ENCODE data around the gene NEDD9.

NEDD9 gene

DNA sequence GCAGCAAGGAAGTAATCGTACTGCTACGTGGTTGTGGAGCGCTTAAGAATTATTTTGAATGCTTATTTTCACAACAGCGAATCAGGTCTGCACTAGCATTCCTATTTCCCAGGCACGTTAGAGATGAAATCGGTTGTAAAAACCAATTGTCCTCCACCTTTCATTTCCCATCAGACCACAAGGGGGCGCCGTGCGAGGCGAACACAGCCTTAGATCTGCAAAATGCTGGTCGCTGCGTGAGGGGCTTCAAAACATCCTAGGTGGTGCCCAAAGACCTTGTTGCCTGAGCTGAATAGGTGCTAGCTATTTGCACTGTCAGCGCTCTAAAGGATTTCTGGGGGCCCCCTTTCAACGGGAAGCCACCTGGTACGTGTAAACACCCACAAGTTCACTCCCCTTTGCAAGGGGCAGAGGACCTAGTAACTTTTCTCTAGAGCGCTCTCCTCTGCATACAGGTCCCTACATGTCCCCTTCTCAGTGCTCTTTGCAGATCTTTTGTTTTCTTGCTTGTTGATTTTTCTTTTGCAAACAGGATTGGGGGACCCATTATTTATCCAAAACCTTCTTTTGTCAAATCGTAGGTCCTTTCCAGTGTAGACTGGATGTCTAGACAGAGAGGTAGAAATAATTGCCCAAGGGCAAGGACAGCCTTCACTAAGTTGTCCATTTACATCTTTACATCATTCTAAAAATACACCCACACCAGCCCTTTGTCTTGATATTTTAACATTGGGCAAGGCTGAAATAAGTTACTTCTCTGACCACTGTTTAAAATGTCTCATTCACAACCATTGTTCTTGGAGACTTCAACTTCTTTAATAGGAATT is 59.8 kb downstream of the NEDD9 start:
- H3K36me3 Mint-ChIP-seq, result no peaks in the 10 kb centered on the region
- no peaks in the 10 kb centered on the region for H3K9me3 Mint-ChIP-seq
- no peak overlapping the region for H3K27ac Mint-ChIP-seq
- no peaks in the 10 kb centered on the region for H3K27me3 Mint-ChIP-seq
- H3K4me3 Mint-ChIP-seq, result no peak overlapping the region
- peaks cover 14% of the 10 kb centered on the region for H3K4me1 Mint-ChIP-seq

DNA sequence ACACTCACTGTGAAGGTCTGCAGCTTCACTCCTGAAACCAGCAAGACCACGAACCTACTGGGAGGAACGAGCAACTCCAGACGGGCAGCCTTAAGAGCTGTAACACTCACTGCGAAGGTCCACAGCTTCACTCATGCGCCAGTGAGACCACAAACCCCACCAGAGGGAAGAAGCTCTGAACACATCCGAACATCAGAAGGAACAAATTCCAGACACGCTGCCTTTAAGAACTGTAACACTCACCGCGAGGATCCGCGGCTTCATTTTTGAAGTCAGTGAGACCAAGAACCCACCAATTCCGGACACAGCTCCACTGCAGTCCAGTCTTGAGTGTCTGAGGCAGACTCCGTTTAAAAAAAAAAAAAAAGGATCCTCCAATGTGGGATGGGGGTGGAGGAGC is 60.5 kb downstream of the NEDD9 start:
- Mint-ChIP-seq H3K4me1 (peaks cover 14% of the 10 kb centered on the region), H3K4me3 (no peak overlapping the region), H3K9me3 (no peaks in the 10 kb centered on the region), H3K27ac (no peak overlapping the region), H3K36me3 (no peaks in the 10 kb centered on the region), H3K27me3 (no peaks in the 10 kb centered on the region)

DNA sequence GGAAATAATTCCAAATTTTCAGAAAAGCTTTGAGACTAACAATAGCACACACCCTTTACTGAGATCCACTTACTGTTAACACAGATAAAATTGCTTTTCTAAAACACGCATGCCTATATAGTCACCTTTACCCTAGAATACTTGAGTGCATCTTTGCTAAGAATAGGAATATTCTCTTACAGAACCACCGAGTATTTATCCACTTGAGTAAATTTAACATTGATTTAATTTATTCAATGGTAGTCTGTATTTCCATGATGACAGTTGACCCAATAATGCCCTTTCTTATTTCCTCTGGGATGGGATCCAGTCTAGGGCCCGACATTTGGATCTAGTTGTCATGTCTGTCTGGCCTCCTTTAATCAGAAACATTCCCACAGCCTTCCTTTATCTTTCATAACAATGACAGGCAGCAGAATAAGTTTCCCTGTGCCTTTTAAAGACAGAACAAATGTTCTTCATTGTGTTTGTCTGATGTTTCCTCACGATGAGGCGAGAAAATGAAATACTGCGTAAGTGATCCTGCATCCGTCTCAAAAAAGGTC is 64.3 kb downstream of the NEDD9 start:
- no peak overlapping the region for H3K27ac Mint-ChIP-seq
- H3K36me3 Mint-ChIP-seq, result no peaks in the 10 kb centered on the region
- H3K27me3 Mint-ChIP-seq, result no peaks in the 10 kb centered on the region
- peaks cover 18% of the 10 kb centered on the region for H3K4me1 Mint-ChIP-seq
- no peak overlapping the region for H3K4me3 Mint-ChIP-seq
- no peaks in the 10 kb centered on the region for H3K9me3 Mint-ChIP-seq

DNA sequence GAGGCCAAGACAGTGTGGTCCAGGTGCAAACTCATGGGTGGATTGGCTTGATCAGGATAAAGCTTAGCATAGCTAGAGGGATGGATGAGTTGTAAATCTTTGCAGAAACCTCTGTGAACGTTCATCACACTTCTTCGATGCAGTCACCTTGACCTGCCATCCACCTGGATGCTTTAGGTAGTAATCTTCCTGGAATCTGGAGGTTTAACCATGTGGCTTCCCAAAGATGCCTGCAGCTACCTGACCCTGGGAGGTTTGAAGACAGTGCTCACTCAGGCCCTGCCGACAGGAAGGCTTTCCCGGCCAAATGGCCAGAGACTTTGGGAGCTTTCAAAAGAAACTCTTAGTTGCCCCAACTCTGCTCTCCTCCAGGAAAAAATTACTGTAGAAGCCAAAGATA is 65.5 kb downstream of the NEDD9 start:
- H3K27ac Mint-ChIP-seq, result no peak overlapping the region
- H3K27me3 Mint-ChIP-seq, result no peaks in the 10 kb centered on the region
- H3K9me3 Mint-ChIP-seq, result no peaks in the 10 kb centered on the region
- H3K4me1 Mint-ChIP-seq, result peaks cover 7% of the 10 kb centered on the region
- H3K4me3 Mint-ChIP-seq, result no peak overlapping the region
- no peaks in the 10 kb centered on the region for H3K36me3 Mint-ChIP-seq

DNA sequence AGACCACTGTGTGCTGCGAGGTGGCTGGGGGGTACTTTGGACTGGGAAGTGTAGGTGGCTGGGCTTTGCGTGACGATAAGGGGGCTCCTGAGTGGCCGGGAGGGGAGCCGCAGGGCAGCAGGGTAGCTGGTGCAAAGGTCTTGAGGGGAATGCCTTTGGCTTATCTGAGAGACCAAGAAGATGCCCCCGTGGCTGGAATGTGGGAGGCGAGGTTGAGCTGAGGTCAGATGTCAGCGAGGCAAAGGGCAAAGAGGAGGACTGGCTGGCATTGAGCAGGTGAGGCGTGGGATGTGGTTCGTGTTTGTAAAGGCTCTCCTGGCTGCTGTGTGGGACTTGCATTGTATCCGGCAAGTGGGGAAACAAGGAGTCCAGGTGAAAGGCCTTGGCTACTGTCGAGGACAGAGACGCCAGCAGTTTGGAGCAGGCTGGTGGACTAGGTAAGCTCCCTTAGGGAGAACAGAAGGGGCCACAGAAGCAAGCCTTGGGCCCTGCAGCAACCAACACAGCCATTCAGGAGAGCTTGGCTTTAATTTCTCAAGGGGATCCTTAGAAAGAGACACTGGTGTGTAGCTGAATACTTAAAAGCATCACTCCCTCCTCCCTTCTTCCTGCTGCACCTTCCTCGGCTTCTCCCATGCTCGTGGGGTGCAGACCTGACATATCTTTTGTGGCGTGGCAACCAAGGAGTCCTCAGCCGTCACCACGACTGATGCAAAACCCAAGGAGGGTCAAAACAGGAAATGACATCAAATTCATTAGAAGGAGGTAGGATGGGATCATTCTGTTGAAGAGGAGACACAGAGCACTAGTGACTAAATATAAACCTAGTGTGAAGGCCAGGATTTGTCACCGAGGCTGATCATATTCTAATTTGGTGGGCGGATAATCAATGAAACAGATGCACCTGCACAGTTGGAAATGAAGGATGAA is 67.5 kb downstream of the NEDD9 start:
- Mint-ChIP-seq H3K27ac (no peak overlapping the region), H3K9me3 (no peaks in the 10 kb centered on the region), H3K4me1 (peaks cover 4% of the 10 kb centered on the region), H3K36me3 (no peaks in the 10 kb centered on the region), H3K27me3 (no peaks in the 10 kb centered on the region), H3K4me3 (no peak overlapping the region)

DNA sequence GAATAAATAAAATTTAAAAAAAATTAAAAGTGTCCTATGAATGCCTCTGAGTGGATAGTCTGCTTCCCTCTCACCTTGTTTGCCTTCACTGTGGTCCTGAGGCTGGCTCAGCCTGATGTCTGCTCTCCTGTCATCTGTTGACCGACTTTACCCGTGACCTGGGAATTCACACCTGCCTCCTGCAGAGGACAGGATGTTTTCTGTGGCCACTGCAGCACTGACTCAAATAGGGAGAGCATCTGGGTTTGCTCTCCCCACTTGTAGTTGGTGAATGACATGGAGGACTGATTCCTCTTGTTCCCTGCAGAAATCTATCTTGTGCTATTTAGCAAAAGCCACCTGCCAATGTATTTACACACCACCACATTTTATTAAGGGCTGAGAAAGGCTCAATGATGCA is 68.5 kb downstream of the NEDD9 start:
- H3K27me3 Mint-ChIP-seq, result no peaks in the 10 kb centered on the region
- no peaks in the 10 kb centered on the region for H3K9me3 Mint-ChIP-seq
- no peak overlapping the region for H3K27ac Mint-ChIP-seq
- H3K36me3 Mint-ChIP-seq, result no peaks in the 10 kb centered on the region
- peaks cover 4% of the 10 kb centered on the region for H3K4me1 Mint-ChIP-seq
- no peak overlapping the region for H3K4me3 Mint-ChIP-seq

DNA sequence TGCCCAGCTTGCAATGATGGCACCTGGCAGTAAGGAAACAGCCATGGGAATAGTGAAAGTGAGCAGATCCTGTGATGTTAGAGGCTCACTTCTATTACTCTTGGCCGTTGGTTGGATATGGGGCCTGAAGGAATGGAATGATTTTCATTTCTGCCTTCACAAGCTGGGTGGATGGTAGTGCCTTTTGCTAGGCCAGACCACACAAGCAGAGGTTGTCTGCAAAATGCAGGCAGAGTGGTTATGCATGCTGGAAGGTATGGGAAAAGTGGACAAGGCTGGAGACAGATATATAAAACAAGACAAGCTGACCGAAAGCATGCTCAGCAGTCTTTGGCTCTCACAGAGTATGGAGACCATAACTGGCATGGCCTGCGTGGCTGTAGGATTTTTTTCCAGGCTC is 70.2 kb downstream of the NEDD9 start:
- no peak overlapping the region for H3K4me3 Mint-ChIP-seq
- no peaks in the 10 kb centered on the region for H3K36me3 Mint-ChIP-seq
- H3K4me1 Mint-ChIP-seq, result peaks cover 4% of the 10 kb centered on the region
- H3K9me3 Mint-ChIP-seq, result no peaks in the 10 kb centered on the region
- no peaks in the 10 kb centered on the region for H3K27me3 Mint-ChIP-seq
- no peak overlapping the region for H3K27ac Mint-ChIP-seq

DNA sequence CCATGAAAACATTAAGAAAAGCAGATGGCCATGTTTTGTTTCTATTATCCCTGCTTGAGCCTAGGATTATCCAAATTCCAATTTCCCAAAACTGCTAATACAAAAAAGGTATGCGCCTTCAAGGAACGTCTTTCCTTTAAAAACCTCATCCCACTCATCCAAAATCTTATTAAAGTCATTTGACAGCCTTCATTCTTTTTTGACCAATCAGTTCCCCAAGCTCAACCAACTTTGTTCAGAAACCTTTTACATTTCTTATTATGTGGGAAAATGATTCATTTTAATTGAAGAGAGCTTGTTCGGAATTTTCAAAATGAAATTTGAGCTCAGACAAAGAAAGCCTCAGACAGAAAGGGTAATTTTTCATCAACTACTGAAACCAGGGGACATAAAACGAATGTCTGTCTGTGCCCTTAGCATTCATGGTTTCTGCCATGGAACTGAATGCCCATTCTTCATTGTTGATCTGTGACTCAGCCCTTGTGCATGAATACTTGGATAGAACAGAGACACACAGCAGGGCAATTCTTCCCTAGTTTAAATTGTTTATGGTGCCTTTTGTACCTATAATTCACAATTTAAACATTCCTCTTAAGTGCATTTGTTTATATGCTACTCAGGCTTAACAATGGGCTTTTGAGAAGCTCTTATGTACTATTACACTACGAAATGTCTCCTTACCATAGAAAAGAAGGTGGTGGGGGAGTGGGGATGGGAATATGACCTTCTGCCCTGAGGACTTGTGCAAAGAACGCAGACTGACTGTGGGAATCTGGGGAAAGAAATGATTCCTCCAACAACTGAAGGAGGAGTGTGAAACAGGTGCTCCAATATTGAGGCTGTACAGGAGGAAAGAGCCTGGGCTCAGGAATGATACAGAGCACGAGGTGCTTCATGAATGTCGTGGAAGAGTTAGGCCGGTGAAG is 71.2 kb downstream of the NEDD9 start:
- Mint-ChIP-seq H3K27me3 (no peaks in the 10 kb centered on the region), H3K4me1 (peaks cover 4% of the 10 kb centered on the region), H3K36me3 (no peaks in the 10 kb centered on the region), H3K4me3 (no peak overlapping the region), H3K9me3 (no peaks in the 10 kb centered on the region), H3K27ac (no peak overlapping the region)

DNA sequence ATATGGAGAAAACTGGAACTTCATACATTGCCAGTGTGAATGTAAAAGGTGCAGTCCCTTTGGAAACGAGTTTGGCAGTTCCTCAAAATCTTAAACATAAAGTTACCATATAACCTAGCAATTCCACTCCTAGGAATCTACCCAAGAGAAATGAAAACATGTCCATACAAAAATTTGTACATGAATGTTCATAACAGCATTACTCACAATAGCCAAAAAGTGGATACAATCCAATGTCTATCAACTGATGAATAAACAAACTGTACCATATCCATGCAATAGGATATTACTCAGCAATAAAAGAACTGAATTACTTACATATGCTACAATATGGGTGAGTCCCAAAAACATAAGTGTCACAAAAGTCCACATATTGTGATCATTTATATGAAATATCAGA is 72.3 kb downstream of the NEDD9 start:
- Mint-ChIP-seq H3K27ac (no peak overlapping the region), H3K36me3 (no peaks in the 10 kb centered on the region), H3K4me3 (no peak overlapping the region), H3K4me1 (peaks cover 4% of the 10 kb centered on the region), H3K27me3 (no peaks in the 10 kb centered on the region), H3K9me3 (no peaks in the 10 kb centered on the region)

DNA sequence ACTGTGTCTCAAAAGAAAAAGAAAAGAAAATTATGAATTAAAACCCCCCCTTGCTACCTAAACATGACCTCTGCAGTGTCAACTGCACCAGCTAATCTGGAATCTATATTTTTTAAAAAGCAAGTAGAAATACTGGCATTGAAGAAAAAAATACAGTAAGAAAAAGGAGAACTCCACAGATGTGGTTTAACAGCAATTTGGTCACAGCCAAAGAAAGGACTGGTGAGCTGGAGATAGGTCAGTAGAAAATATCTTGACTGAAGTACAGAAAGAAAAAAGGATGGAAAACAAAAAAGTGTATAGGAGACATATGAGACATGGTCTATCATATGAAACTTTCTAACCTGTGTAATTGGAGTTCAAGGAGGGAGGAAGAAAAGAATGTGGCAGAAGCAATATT is 76.9 kb downstream of the NEDD9 start:
- H3K36me3 Mint-ChIP-seq, result no peaks in the 10 kb centered on the region
- no peak overlapping the region for H3K4me3 Mint-ChIP-seq
- H3K27me3 Mint-ChIP-seq, result peaks cover 5% of the 10 kb centered on the region
- no peak overlapping the region for H3K27ac Mint-ChIP-seq
- H3K9me3 Mint-ChIP-seq, result no peaks in the 10 kb centered on the region
- peaks cover 8% of the 10 kb centered on the region for H3K4me1 Mint-ChIP-seq

DNA sequence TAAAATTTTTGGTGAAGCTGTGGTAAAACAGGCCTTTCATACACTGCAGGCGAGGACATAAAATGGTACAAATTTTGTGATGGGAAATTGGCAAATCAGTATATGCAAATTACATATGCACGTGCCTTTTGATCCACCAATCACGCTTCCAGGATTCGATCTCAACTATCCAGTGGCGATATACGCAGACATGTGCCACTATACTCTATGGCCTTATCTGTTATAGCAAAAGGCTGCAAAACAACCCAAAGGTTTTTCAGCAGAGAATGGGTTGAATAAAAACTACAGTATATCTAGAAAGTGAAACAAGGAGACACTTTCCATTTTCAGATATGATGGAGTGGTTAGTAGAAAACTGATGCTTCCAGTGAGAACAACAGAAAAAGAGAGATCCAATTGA is 79.0 kb downstream of the NEDD9 start:
- H3K36me3 Mint-ChIP-seq, result peaks cover 5% of the 10 kb centered on the region
- H3K27me3 Mint-ChIP-seq, result peaks cover 5% of the 10 kb centered on the region
- H3K4me1 Mint-ChIP-seq, result peaks cover 8% of the 10 kb centered on the region
- peak overlapping the region; percentile 75 for H3K4me3 Mint-ChIP-seq
- no peaks in the 10 kb centered on the region for H3K9me3 Mint-ChIP-seq
- no peak overlapping the region for H3K27ac Mint-ChIP-seq

DNA sequence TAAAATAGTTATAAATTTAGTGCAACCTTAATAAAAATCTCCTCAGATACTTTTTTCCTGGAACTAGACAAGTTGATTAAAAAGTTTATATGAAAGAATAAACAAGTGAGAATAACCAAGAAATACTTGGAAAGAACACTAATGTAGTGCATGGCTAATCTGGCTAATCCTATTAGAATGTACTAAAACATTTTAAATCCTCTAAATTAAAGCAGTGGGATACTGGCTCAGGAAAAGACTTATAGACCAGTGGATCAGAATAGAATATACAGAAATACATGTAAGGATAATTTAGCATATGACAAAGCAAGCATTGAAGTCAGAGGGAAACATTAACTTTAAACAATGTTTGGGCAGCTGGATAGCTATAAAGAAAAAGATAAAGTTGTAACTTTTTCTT is 79.9 kb downstream of the NEDD9 start:
- peaks cover 5% of the 10 kb centered on the region for H3K27me3 Mint-ChIP-seq
- no peaks in the 10 kb centered on the region for H3K9me3 Mint-ChIP-seq
- no peak overlapping the region for H3K4me3 Mint-ChIP-seq
- H3K27ac Mint-ChIP-seq, result no peak overlapping the region
- H3K36me3 Mint-ChIP-seq, result peaks cover 5% of the 10 kb centered on the region
- peaks cover 8% of the 10 kb centered on the region for H3K4me1 Mint-ChIP-seq

DNA sequence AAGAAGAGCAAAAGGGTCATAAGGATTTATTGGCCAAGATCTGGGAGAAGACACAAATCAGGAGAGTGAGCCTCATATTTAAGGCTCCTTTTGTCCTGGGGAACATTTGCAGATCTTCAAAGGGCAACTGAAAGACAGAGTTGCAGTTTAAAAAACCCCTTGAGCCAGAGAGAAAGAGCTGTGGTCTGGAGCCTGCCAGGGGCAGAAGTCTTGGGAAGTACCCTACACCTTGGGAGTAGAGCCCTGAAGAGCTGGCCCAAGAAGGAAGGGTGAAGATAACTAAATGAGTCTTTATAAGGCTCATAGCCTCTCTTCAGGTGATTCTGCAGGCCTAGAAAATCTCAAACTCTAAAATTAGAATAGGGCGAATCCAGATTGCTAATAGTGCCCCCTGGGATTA is 81.0 kb downstream of the NEDD9 start:
- H3K4me3 Mint-ChIP-seq, result no peak overlapping the region
- peaks cover 5% of the 10 kb centered on the region for H3K36me3 Mint-ChIP-seq
- H3K27ac Mint-ChIP-seq, result no peak overlapping the region
- peaks cover 5% of the 10 kb centered on the region for H3K27me3 Mint-ChIP-seq
- peaks cover 8% of the 10 kb centered on the region for H3K4me1 Mint-ChIP-seq
- no peaks in the 10 kb centered on the region for H3K9me3 Mint-ChIP-seq

DNA sequence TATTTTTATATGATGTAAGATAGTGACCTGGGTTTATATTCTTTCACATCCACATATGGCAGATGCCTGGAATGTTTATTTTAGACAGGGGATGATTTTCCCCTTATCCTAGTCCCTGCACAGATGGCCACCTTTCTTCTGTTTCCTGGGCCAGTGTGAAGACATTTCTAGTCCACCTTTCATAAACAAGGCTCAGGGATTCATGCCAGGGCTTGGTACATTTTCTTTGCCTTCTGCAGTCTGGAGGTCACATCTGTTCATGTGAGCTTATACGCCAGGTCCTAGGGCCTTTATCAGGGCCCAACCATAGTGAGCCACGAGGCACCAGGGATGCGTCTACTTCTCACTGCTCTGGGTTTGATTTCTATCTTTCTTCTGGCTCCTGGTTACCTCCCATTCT is 82.9 kb downstream of the NEDD9 start:
- Mint-ChIP-seq H3K9me3 (no peaks in the 10 kb centered on the region), H3K27ac (no peak overlapping the region), H3K27me3 (peaks cover 5% of the 10 kb centered on the region), H3K36me3 (peaks cover 5% of the 10 kb centered on the region), H3K4me1 (peaks cover 8% of the 10 kb centered on the region), H3K4me3 (no peak overlapping the region)

DNA sequence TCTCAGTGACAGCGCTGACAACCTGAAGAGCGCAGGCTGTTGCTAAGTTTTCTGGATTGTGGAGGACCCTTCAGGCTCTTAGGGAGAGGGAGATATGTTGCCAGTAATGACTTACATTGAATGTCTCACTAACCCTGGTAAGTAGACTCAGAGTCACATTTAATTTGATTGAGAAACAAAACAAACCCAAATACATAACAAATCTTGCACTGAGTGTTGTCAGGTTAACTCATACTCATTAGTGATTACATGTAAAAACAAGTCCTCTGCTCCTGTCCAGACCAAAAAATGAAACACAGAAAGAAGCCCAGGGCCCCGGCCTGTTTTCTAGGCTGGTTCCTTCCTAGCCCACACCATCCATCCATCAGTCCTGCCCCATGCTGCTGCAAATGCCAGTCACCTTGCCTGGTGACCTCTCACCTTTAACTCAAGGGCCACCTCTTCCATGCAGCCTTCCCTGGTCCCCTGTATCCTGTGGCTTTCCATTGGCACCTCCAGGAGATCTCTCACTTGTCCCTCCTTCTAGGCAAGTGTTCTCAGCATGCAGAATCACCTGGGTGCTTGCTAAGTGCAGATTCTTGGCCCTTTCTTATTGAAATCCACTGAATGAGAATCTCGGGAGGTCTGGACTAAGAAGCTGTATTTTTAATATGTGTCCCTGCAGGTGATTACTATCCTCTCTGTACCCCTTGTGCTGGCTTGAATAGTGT is 86.2 kb downstream of the NEDD9 start:
- peaks cover 5% of the 10 kb centered on the region for H3K36me3 Mint-ChIP-seq
- no peak overlapping the region for H3K4me3 Mint-ChIP-seq
- H3K27ac Mint-ChIP-seq, result no peak overlapping the region
- no peaks in the 10 kb centered on the region for H3K4me1 Mint-ChIP-seq
- no peaks in the 10 kb centered on the region for H3K27me3 Mint-ChIP-seq
- no peaks in the 10 kb centered on the region for H3K9me3 Mint-ChIP-seq
